ACHN (cell line): ENCODE measurements around the gene PEX11G.

Experiments
- DNase-seq: peaks from one replicate; pipeline ENCODE4 v3.0.0-alpha.2; 2015
- in situ Hi-C: cut with HindIII; loops from 2 replicates; pipeline ENCODE4 v1.10.0; 2017; ENCODE audit warnings: low sequenced_read_pairs, low pct_ligation_motif_present, low pct_unique_long_range_greater_than_20kb

PEX11G gene

GRCh38 chr19:7488736-7489353, at the start of gene PEX11G:
Gene PEX11G (minus strand): TSS chr19:7489035. CDS start chr19:7489010, 25 bp downstream.
- peak; percentile 82 for DNase-seq
- in situ Hi-C loops = no loop called here

- in situ Hi-C loops = no loop called here
- no peak for DNase-seq
These were observed 47.3 kb upstream of the PEX11G start for GRCh38 chr19:7535998-7536695.

GRCh38 chr19:7535047-7535997, 46.5 kb upstream of the PEX11G start, which contains the start of gene PNPLA6:
Gene PNPLA6 (plus strand): TSS chr19:7535717. CDS start chr19:7535789, 72 bp downstream.
- in situ Hi-C loops = no loop called here
- DNase-seq = peak; percentile 92

GRCh38 chr19:7534531-7535046, 45.8 kb upstream of the PEX11G start:
- DNase-seq = peak; percentile 77
- in situ Hi-C loops = no loop called here

- DNase-seq = peak; percentile 79
- in situ Hi-C loops = no loop called here
These were observed 45.2 kb upstream of the PEX11G start for GRCh38 chr19:7533925-7534480.

- in situ Hi-C loops = no loop called here
- no peak for DNase-seq
These were observed 44.5 kb upstream of the PEX11G start for GRCh38 chr19:7533281-7533885.

- in situ Hi-C loops = no loop called here
These were observed 41.0 kb upstream of the PEX11G start for GRCh38 chr19:7529610-7530490.

GRCh38 chr19:7529246-7529600, 40.4 kb upstream of the PEX11G start:
- DNase-seq = no peak
- in situ Hi-C loops = no loop called here

More at GRCh38 chr19:7529610-7530490, 41.0 kb upstream of the PEX11G start:
- DNase-seq = no peak

- DNase-seq = no peak
- in situ Hi-C loops = no loop called here
These were observed 39.8 kb upstream of the PEX11G start for GRCh38 chr19:7528522-7529245.

- in situ Hi-C loops = no loop called here
- no peak for DNase-seq
These were observed 39.3 kb upstream of the PEX11G start for GRCh38 chr19:7528192-7528519.

- in situ Hi-C loops = no loop called here
- DNase-seq = no peak
These were observed 38.8 kb upstream of the PEX11G start for GRCh38 chr19:7527516-7528191.

GRCh38 chr19:7526059-7526929, 37.5 kb upstream of the PEX11G start:
- DNase-seq = no peak
- in situ Hi-C loops = no loop called here

GRCh38 chr19:7524992-7525739, 36.3 kb upstream of the PEX11G start:
- in situ Hi-C loops = no loop called here
- no peak for DNase-seq

GRCh38 chr19:7524523-7524922, 35.7 kb upstream of the PEX11G start:
- no peak for DNase-seq
- in situ Hi-C loops = no loop called here
